IMR-90 (cell line): ENCODE measurements around the gene TNNC2. TPM values are rescaled to one million over a fixed set of nuclear protein-coding genes. Genes with fewer than 3 reads are reported as not detected.

Source experiments
- ATAC-seq: fragments of 200-7000 bp; cut with Tn5 transposase; 2 replicates; pipeline ENCODE4 v1.9.1; 2020; ENCODE audit warnings: low read depth, mild to moderate bottlenecking, moderate library complexity
- BruUV-seq: library from RNA; stranded (reverse); fragments of 400-500 nt; replicated peaks from 2 replicates; lab custom pipeline; 2021; lab: Mats Ljungman, UMichigan
- CTCF ChIA-PET: fragments of 300-600 bp; formaldehyde crosslinking; extraction: SDS; loops from one replicate; lab custom pipeline; 2021; ENCODE audit warnings: antibody characterized with exemption; lab: Yijun Ruan, JAX
- POLR2A ChIA-PET: fragments of 300-600 bp; sonication (Branson Sonifier 250); formaldehyde crosslinking; loops from one replicate; lab custom pipeline; 2022; ENCODE audit warnings: antibody characterized with exemption; ENCODE audit not compliant: unreplicated experiment; lab: Charles Lee
- DNase-seq: peaks from one replicate; pipeline ENCODE4 v3.0.0; 2013
- H2AFZ ChIP-seq: replicated peaks from 2 replicates; pipeline ENCODE3; 2013; ENCODE audit warnings: low read length, mild to moderate bottlenecking; ENCODE audit not compliant: poor library complexity
- H2AK5ac ChIP-seq: 2 replicates; pipeline ENCODE4 v1.6.1; 2013; ENCODE audit warnings: low read depth, low read length, inconsistent platforms
- H2AK9ac ChIP-seq: replicated peaks from 2 replicates; pipeline ENCODE3; 2013; ENCODE audit warnings: mild to moderate bottlenecking, low read depth, low read length, moderate library complexity; ENCODE audit not compliant: poor library complexity
- H2BK120ac ChIP-seq: 2 replicates; pipeline ENCODE4 v1.6.1; 2013; ENCODE audit warnings: low read depth, low read length, inconsistent platforms
- H2BK15ac ChIP-seq: 3 replicates; pipeline ENCODE4 v1.6.1; 2013; ENCODE audit warnings: low read depth, low read length, inconsistent platforms
- H2BK20ac ChIP-seq: 2 replicates; pipeline ENCODE4 v1.6.1; 2013; ENCODE audit warnings: low read depth, mild to moderate bottlenecking, inconsistent platforms, low read length, moderate library complexity
- H2BK5ac ChIP-seq: 2 replicates; pipeline ENCODE4 v1.6.1; 2013; ENCODE audit warnings: mild to moderate bottlenecking, low read depth, low read length, inconsistent platforms; ENCODE audit not compliant: poor library complexity, severe bottlenecking
- H3K14ac ChIP-seq: replicated peaks from 2 replicates; pipeline ENCODE4 v1.6.1; 2013; ENCODE audit warnings: low read depth, low read length, inconsistent platforms
- H3K18ac ChIP-seq: 2 replicates; pipeline ENCODE4 v1.6.1; 2013; ENCODE audit warnings: low read depth, low read length, control low read depth
- H3K23ac ChIP-seq: 2 replicates; pipeline ENCODE4 v1.6.1; 2013; ENCODE audit warnings: low read depth, low read length, inconsistent platforms
- H3K27ac ChIP-seq: 2 replicates; pipeline ENCODE4 v1.5.1; 2013; ENCODE audit warnings: mild to moderate bottlenecking, control low read depth, low read length; ENCODE audit not compliant: insufficient read depth
- H3K27me3 ChIP-seq: 2 replicates; pipeline ENCODE4 v1.6.1; 2013; ENCODE audit warnings: low read length; ENCODE audit not compliant: control insufficient read depth, insufficient read depth
- H3K36me3 ChIP-seq: 2 replicates; pipeline ENCODE4 v1.6.1; 2013; ENCODE audit warnings: low read length, mixed read lengths; ENCODE audit not compliant: control insufficient read depth, insufficient read depth
- H3K4ac ChIP-seq: 2 replicates; pipeline ENCODE4 v1.6.1; 2013; ENCODE audit warnings: low read depth, low read length, inconsistent platforms
- H3K4me1 ChIP-seq: 2 replicates; pipeline ENCODE4 v1.6.1; 2013; ENCODE audit warnings: low read length, mixed read lengths; ENCODE audit not compliant: control insufficient read depth, insufficient read depth
- H3K4me2 ChIP-seq: 2 replicates; pipeline ENCODE4 v1.6.1; 2013; ENCODE audit warnings: low read depth, mild to moderate bottlenecking, control low read depth, low read length, moderate library complexity
- H3K4me3 ChIP-seq: 2 replicates; pipeline ENCODE4 v1.5.1; 2013; ENCODE audit warnings: low read depth, mild to moderate bottlenecking, control low read depth, low read length, moderate library complexity; ENCODE audit not compliant: insufficient read depth
- H3K56ac ChIP-seq: 2 replicates; pipeline ENCODE4 v1.6.1; 2013; ENCODE audit warnings: low read length, inconsistent platforms; ENCODE audit not compliant: insufficient read depth; ENCODE audit errors: extremely low read depth
- H3K79me1 ChIP-seq, 2 experiments: 2 replicates each; pipeline ENCODE4 v1.6.1; 2013; ENCODE audit warnings: low read length in 2 of 2, inconsistent platforms in 1 of 2, low read depth in 1 of 2
- H3K9ac ChIP-seq: 2 replicates; pipeline ENCODE4 v1.6.1; 2013; ENCODE audit warnings: low read depth, low read length, control low read depth
- H3K9me1 ChIP-seq: 2 replicates; pipeline ENCODE4 v1.6.1; 2013; ENCODE audit warnings: low read length, inconsistent platforms; ENCODE audit not compliant: insufficient read depth
- H3K9me3 ChIP-seq: 2 replicates; pipeline ENCODE4 v1.6.1; 2013; ENCODE audit warnings: low read length; ENCODE audit not compliant: control insufficient read depth, insufficient read depth
- H4K20me1 ChIP-seq: 2 replicates; pipeline ENCODE4 v1.6.1; 2013; ENCODE audit warnings: low read length, inconsistent platforms; ENCODE audit not compliant: insufficient read depth
- H4K5ac ChIP-seq: 2 replicates; pipeline ENCODE4 v1.6.1; 2013; ENCODE audit warnings: mild to moderate bottlenecking, low read depth, low read length, control low read depth
- H4K8ac ChIP-seq, 2 experiments: 2 replicates each; pipeline ENCODE4 v1.6.1; 2013; ENCODE audit warnings: low read depth in 2 of 2, low read length in 2 of 2, control low read depth in 1 of 2, inconsistent platforms in 1 of 2
- H4K91ac ChIP-seq: 2 replicates; pipeline ENCODE4 v1.6.1; 2013; ENCODE audit warnings: low read depth, low read length, inconsistent platforms; ENCODE audit not compliant: insufficient read depth
- BHLHE40 ChIP-seq: fragments of 150-350 bp; IDR thresholded peaks from 2 replicates; pipeline ENCODE4 v1.6.1; 2016; ENCODE audit warnings: mild to moderate bottlenecking, low read depth, low read length
- CEBPB ChIP-seq: IDR thresholded peaks from 2 replicates; pipeline ENCODE4 v1.6.1; 2012; ENCODE audit warnings: low read depth, low read length, improper control_type of control experiment
- CHD1 ChIP-seq: IDR thresholded peaks from 2 replicates; pipeline ENCODE4 v1.6.1; 2012; ENCODE audit warnings: low read depth, low read length, improper control_type of control experiment
- MAZ ChIP-seq: IDR thresholded peaks from 2 replicates; pipeline ENCODE4 v1.6.1; 2012; ENCODE audit warnings: low read depth, mild to moderate bottlenecking, low read length, improper control_type of control experiment, moderate library complexity, borderline replicate concordance
- MXI1 ChIP-seq: IDR thresholded peaks from 2 replicates; pipeline ENCODE4 v1.6.1; 2012; ENCODE audit warnings: low read depth, mild to moderate bottlenecking, low read length, moderate library complexity, borderline replicate concordance
- NFE2L2 ChIP-seq: fragments of 150-350 bp; IDR thresholded peaks from 2 replicates; pipeline ENCODE4 v1.6.1; 2016; ENCODE audit warnings: low read depth, mild to moderate bottlenecking, low read length
- POLR2A ChIP-seq: IDR thresholded peaks from 2 replicates; pipeline ENCODE4 v1.6.1; 2012; ENCODE audit warnings: mild to moderate bottlenecking, low read depth, low read length
- RCOR1 ChIP-seq: IDR thresholded peaks from 2 replicates; pipeline ENCODE4 v1.6.1; 2012; ENCODE audit warnings: mild to moderate bottlenecking, low read length, improper control_type of control experiment; ENCODE audit not compliant: insufficient replicate concordance
- RFX5 ChIP-seq: IDR thresholded peaks from 2 replicates; pipeline ENCODE4 v1.8.0; 2012; ENCODE audit warnings: low read depth, mild to moderate bottlenecking, low read length, moderate library complexity
- SMC3 ChIP-seq: fragments of 150-350 bp; IDR thresholded peaks from 2 replicates; pipeline ENCODE4 v1.6.1; 2016; ENCODE audit warnings: low read depth, mild to moderate bottlenecking, antibody characterized with exemption, low read length, moderate library complexity
- WGBS, 2 experiments: methylation state at CpG; one replicate each; pipeline versions ENCODE4 v1.1.5 to v1.1.7; 2013; ENCODE audit warnings: missing lambda C conversion rate in 2 of 2; ENCODE audit not compliant: insufficient read length in 1 of 2; ENCODE audit errors: extremely low coverage in 2 of 2; 5-methylcytosine and 5-hydroxymethylcytosine counted together
- dilution Hi-C: fragments of 300-500 bp; cut with HindIII; formaldehyde crosslinking; loops from one replicate; pipeline ENCODE4 v1.14.3; 2018; ENCODE audit warnings: low sequenced_read_pairs; ENCODE audit not compliant: unreplicated experiment
- in situ Hi-C: fragments of 300-500 bp; cut with MboI; formaldehyde crosslinking; loops from 3 replicates; pipeline ENCODE4 v1.14.3; 2019; ENCODE audit warnings: low sequenced_read_pairs, inconsistent platforms, mixed read lengths
- intact Hi-C: fragments of 100-400 bp; cut with micrococcal nuclease; formaldehyde crosslinking; loops from 2 replicates; pipeline ENCODE4 v1.10.0; 2022
- polyA plus RNA-seq, 3 experiments: library from polyadenylated mRNA; depleted of rRNA; stranded (reverse); fragments of >200 nt; gene quantifications; 2 replicates each; pipeline ENCODE4 v1.2.3, GENCODE V29; 2012; ENCODE audit warnings: low replicate concordance in 1 of 3
- total RNA-seq: library from RNA; depleted of rRNA; stranded (reverse); fragments of >200 nt; gene quantifications from 2 replicates; pipeline ENCODE4 v1.2.3, GENCODE V29; 2012
- TF ChIP-seq, protein P1 (sequence below): conservative IDR thresholded peaks from 2 replicates; pipeline ENCODE4 v1.5.1; 2012; ENCODE audit warnings: mild to moderate bottlenecking, low read depth, low read length, improper control_type of control experiment
- TF ChIP-seq, protein P2 (sequence below): fragments of 150-350 bp; IDR thresholded peaks from 2 replicates; pipeline ENCODE4 v1.6.1; 2017; ENCODE audit warnings: mild to moderate bottlenecking, antibody characterized with exemption, low read length, low read depth

Gene TNNC2
- total and polyA plus RNA-seq, 2 of the 4 experiments (the other 2 are of a cell fraction), result 0.46 TPM; not detected in 1

DNA sequence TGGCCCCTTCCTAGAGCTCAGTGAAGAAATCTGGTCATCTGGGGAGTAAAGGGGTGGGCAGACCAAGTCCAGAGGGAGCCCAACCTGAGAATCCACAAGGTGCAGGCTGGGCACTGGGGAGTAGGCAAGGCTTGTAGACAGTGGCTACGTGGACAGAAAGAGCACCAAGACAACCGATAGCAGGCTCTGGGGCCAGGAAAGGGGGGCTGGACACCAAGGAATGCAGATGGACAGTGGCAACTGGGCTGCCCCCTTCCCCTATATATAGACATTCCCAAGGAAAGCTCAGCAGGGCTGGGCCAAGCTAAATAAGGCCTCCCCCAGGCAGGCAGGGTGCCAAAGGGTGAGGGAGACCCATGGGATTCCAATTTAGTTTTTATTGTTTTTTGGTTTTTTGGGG, 1.5 kb upstream of the TNNC2 start:
- in situ Hi-C loops, result no loop called here
- H2AK5ac ChIP-seq, result no peak overlapping the region
- H2BK20ac ChIP-seq, result no peak overlapping the region
- H3K36me3 ChIP-seq, result no peaks in the 10 kb centered on the region
- BruUV-seq, result no TSS peak
- H3K23ac ChIP-seq, result no peak overlapping the region
- no peak overlapping the region for H3K4me2 ChIP-seq
- no peak overlapping the region for H3K18ac ChIP-seq
- H3K4me1 ChIP-seq, result peaks cover 16% of the 10 kb centered on the region
- intact Hi-C loops, result no loop called here
- no peak overlapping the region for H4K5ac ChIP-seq
- no peak overlapping the region for H3K27ac ChIP-seq
- H4K91ac ChIP-seq, result no peak overlapping the region
- no peaks in the 10 kb centered on the region for H3K9me1 ChIP-seq
- no peak overlapping the region for H2BK5ac ChIP-seq
- dilution Hi-C loops, result no loop called here
- no peak overlapping the region for H3K56ac ChIP-seq
- H3K14ac ChIP-seq, result no peak overlapping the region
- no peak overlapping the region for H2BK120ac ChIP-seq
- H2AFZ ChIP-seq, result no peak overlapping the region
- no peaks in the 10 kb centered on the region for H3K79me1 ChIP-seq
- DNase-seq (no peak), ATAC-seq (no peak)
- H3K4me3 ChIP-seq, result no peak overlapping the region
- ChIA-PET POLR2A (no interaction called here), CTCF (interaction anchor here (0.7 kb wide), 1 partner anchor 53 kb away, joined by 5 read pairs; no protein-coding TSS in a partner anchor)
- no peaks in the 10 kb centered on the region for H4K20me1 ChIP-seq
- H3K27me3 ChIP-seq, result peaks cover 2% of the 10 kb centered on the region; the same call in 1 of the 2 replicates
- TF ChIP-seq NFE2L2 (no peak), MXI1 (no peak), RCOR1 (no peak), CEBPB (no peak), BHLHE40 (no peak), SMC3 (no peak), RFX5 (no peak), POLR2A (no peak), MAZ (no peak), CHD1 (no peak)
- TF ChIP-seq, protein P1, sequence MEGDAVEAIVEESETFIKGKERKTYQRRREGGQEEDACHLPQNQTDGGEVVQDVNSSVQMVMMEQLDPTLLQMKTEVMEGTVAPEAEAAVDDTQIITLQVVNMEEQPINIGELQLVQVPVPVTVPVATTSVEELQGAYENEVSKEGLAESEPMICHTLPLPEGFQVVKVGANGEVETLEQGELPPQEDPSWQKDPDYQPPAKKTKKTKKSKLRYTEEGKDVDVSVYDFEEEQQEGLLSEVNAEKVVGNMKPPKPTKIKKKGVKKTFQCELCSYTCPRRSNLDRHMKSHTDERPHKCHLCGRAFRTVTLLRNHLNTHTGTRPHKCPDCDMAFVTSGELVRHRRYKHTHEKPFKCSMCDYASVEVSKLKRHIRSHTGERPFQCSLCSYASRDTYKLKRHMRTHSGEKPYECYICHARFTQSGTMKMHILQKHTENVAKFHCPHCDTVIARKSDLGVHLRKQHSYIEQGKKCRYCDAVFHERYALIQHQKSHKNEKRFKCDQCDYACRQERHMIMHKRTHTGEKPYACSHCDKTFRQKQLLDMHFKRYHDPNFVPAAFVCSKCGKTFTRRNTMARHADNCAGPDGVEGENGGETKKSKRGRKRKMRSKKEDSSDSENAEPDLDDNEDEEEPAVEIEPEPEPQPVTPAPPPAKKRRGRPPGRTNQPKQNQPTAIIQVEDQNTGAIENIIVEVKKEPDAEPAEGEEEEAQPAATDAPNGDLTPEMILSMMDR, result no peak
- TF ChIP-seq, protein P2, sequence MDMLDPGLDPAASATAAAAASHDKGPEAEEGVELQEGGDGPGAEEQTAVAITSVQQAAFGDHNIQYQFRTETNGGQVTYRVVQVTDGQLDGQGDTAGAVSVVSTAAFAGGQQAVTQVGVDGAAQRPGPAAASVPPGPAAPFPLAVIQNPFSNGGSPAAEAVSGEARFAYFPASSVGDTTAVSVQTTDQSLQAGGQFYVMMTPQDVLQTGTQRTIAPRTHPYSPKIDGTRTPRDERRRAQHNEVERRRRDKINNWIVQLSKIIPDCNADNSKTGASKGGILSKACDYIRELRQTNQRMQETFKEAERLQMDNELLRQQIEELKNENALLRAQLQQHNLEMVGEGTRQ, result no peak
- no peak overlapping the region for H3K9ac ChIP-seq
- no peak overlapping the region for H4K8ac ChIP-seq
- no peak overlapping the region for H2BK15ac ChIP-seq
- H2AK9ac ChIP-seq, result no peak overlapping the region
- no peaks in the 10 kb centered on the region for H3K9me3 ChIP-seq
- H3K4ac ChIP-seq, result no peak overlapping the region
- no CpG with 5 or more reads among the region's 2 CpGs for WGBS, 2 experiments
